Measurements from ENCODE around the gene CACNA2D1.

GRCh38 chr7:82404652-82405051, 38.9 kb downstream of the CACNA2D1 start:
- TF ChIP-seq POLR2A (IDR thresholded peaks at IDR 0.05; ENCODE audit: extremely low read depth, insufficient read length) (no peak), MAX (IDR thresholded peaks at IDR 0.05; ENCODE audit: low read depth, low read length) (no peak), MYC (IDR thresholded peaks at IDR 0.05; ENCODE audit: low read depth, low read length) (no peak)
- TF ChIP-seq, protein P1, sequence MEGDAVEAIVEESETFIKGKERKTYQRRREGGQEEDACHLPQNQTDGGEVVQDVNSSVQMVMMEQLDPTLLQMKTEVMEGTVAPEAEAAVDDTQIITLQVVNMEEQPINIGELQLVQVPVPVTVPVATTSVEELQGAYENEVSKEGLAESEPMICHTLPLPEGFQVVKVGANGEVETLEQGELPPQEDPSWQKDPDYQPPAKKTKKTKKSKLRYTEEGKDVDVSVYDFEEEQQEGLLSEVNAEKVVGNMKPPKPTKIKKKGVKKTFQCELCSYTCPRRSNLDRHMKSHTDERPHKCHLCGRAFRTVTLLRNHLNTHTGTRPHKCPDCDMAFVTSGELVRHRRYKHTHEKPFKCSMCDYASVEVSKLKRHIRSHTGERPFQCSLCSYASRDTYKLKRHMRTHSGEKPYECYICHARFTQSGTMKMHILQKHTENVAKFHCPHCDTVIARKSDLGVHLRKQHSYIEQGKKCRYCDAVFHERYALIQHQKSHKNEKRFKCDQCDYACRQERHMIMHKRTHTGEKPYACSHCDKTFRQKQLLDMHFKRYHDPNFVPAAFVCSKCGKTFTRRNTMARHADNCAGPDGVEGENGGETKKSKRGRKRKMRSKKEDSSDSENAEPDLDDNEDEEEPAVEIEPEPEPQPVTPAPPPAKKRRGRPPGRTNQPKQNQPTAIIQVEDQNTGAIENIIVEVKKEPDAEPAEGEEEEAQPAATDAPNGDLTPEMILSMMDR (IDR thresholded peaks at IDR 0.05; ENCODE audit: low read depth, low read length): no peak
